ENCODE results near the gene DCUN1D1. TPM values are rescaled to one million over a fixed set of nuclear protein-coding genes. Genes with fewer than 3 reads are reported as not detected.

The DCUN1D1 gene
- total RNA-seq, 3 donors from 2014 or later (not counting 1 experiment from before 2014, with no cell fraction given): 46.5 to 62.0 (median 51.7) TPM

DNA sequence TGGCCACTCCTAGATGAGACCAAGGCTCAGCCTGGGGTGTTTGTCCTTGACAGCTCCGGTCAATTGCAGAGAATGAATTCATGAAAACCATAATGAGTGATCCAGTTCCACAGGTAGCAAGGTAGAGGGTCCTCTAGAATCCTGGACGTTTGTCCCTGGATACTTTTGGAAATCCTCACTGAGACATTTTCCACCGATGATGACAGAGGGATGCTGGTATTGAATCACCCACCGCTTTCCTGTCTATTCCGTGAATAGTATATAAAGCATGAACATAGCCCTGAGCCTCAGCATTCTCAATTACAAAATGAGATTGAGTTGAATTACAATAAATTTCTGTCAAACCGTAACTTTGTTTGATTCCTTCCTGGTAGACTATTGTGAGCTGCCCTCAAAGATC lies 5.7 kb upstream of the DCUN1D1 start:
- intact Hi-C loops (cut with micrococcal nuclease): no loop called here
- TF ChIP-seq, protein P1, sequence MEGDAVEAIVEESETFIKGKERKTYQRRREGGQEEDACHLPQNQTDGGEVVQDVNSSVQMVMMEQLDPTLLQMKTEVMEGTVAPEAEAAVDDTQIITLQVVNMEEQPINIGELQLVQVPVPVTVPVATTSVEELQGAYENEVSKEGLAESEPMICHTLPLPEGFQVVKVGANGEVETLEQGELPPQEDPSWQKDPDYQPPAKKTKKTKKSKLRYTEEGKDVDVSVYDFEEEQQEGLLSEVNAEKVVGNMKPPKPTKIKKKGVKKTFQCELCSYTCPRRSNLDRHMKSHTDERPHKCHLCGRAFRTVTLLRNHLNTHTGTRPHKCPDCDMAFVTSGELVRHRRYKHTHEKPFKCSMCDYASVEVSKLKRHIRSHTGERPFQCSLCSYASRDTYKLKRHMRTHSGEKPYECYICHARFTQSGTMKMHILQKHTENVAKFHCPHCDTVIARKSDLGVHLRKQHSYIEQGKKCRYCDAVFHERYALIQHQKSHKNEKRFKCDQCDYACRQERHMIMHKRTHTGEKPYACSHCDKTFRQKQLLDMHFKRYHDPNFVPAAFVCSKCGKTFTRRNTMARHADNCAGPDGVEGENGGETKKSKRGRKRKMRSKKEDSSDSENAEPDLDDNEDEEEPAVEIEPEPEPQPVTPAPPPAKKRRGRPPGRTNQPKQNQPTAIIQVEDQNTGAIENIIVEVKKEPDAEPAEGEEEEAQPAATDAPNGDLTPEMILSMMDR (IDR thresholded peaks at IDR 0.05): no peak

DNA sequence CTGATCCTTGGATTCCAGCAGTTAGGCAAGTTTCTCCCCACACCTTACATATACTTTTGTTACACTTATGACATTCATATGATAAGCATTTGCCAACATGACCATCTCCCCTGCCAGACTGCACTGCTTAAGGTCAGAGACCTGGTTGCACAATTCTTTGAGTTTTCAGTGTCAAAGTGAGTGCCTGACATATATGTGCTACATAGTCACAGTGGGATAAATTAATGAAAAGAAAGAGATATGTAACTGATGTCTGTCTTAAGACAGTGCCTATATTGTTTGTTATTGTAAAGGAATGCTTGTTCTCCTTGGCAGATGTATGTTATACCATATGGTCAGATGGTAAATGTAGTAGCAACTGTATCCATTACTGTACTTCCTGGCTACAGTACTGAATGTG lies 3.5 kb upstream of the DCUN1D1 start:
- Mint-ChIP-seq H3K27ac (no peak overlapping the region), H3K4me3 (no peak overlapping the region), H3K9me3 (no peaks in the 10 kb centered on the region), H3K4me1 (peaks cover 14 to 17% of the 10 kb centered on the region in 2 donors), H3K27me3 (ENCODE audit: low read depth in 2 of 2) (no peaks in the 10 kb centered on the region), H3K36me3 (no peaks in the 10 kb centered on the region)
- Histone ChIP-seq H3K9me3 (ENCODE audit: control insufficient read depth, insufficient read depth, low read length) (no peaks in the 10 kb centered on the region), H3K27me3 (ENCODE audit: control insufficient read depth, insufficient read depth, low read length) (no peaks in the 10 kb centered on the region), H3K4me1 (ENCODE audit: control insufficient read depth, insufficient read depth, low read length) (peaks cover 15% of the 10 kb centered on the region), H3K36me3 (ENCODE audit: control insufficient read depth, insufficient read depth, low read length) (no peaks in the 10 kb centered on the region), H3K4me3 (ENCODE audit: low read length) (no peak overlapping the region), H3K27ac (ENCODE audit: low read length) (no peak overlapping the region)
- ATAC-seq: no peak
- TF ChIP-seq, protein P1 (IDR thresholded peaks at IDR 0.05): no peak
- DNase-seq: no peak
- intact Hi-C loops (cut with micrococcal nuclease): no loop called here

More for the DNA sequence above, 5.7 kb upstream of the DCUN1D1 start:
- Histone ChIP-seq H3K36me3 (ENCODE audit: control insufficient read depth, insufficient read depth, low read length) (no peaks in the 10 kb centered on the region), H3K4me3 (ENCODE audit: low read length) (no peak overlapping the region), H3K9me3 (ENCODE audit: control insufficient read depth, insufficient read depth, low read length) (no peaks in the 10 kb centered on the region), H3K27me3 (ENCODE audit: control insufficient read depth, insufficient read depth, low read length) (no peaks in the 10 kb centered on the region), H3K27ac (ENCODE audit: low read length) (no peak overlapping the region), H3K4me1 (ENCODE audit: control insufficient read depth, insufficient read depth, low read length) (peaks cover 4% of the 10 kb centered on the region)
- ATAC-seq (no peak), DNase-seq (no peak)
- H3K36me3 Mint-ChIP-seq: no peaks in the 10 kb centered on the region
- peaks cover 3 to 6% of the 10 kb centered on the region in 2 donors for H3K4me1 Mint-ChIP-seq
- no peaks in the 10 kb centered on the region for H3K9me3 Mint-ChIP-seq
- 92% methylated on average over 6 of the region's 6 CpGs for WGBS (ENCODE audit: insufficient coverage)
- no peaks in the 10 kb centered on the region for H3K27me3 Mint-ChIP-seq (ENCODE audit: low read depth in 2 of 2)
- no peak overlapping the region for H3K4me3 Mint-ChIP-seq
- no peak overlapping the region for H3K27ac Mint-ChIP-seq

DNA sequence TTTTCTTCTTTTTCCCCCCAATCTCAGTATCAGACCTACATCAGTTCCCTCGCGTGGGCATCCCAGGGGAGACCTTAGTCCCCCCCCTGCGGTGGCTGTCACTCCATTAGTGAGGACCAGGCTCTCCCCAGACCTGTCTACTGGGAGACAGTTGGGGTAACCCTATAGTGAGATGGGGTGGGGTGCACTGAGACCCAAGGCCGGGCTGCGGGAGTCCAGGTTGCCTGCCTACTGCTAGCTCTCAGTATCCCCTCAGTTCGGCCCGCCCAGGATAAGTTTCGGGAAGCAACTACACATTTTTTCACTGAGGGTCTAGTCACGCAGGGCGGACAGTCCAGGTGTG lies 671 bp upstream of the DCUN1D1 start:
- H3K27me3 Mint-ChIP-seq (ENCODE audit: low read depth in 2 of 2): no peaks in the 10 kb centered on the region
- Histone ChIP-seq H3K9me3 (ENCODE audit: control insufficient read depth, insufficient read depth, low read length) (no peaks in the 10 kb centered on the region), H3K27me3 (ENCODE audit: control insufficient read depth, insufficient read depth, low read length) (no peaks in the 10 kb centered on the region), H3K4me1 (ENCODE audit: control insufficient read depth, insufficient read depth, low read length) (peaks cover 21% of the 10 kb centered on the region), H3K27ac (ENCODE audit: low read length) (peak overlapping the region; percentile 82), H3K4me3 (ENCODE audit: low read length) (peak overlapping the region; percentile 76), H3K36me3 (ENCODE audit: control insufficient read depth, insufficient read depth, low read length) (no peaks in the 10 kb centered on the region)
- ATAC-seq (peak in 1 of 3 donors; percentile 1), DNase-seq (no peak)
- WGBS (ENCODE audit: insufficient coverage): 69% methylated on average over 10 of the region's 10 CpGs
- TF ChIP-seq, protein P1 (IDR thresholded peaks at IDR 0.05): no peak
- H3K4me3 Mint-ChIP-seq: peak overlapping the region; percentile 87
- H3K9me3 Mint-ChIP-seq: no peaks in the 10 kb centered on the region
- H3K27ac Mint-ChIP-seq: no peak overlapping the region
- H3K4me1 Mint-ChIP-seq: peaks cover 19 to 31% of the 10 kb centered on the region in 2 donors
- intact Hi-C loops (cut with micrococcal nuclease): no loop called here
- no peaks in the 10 kb centered on the region for H3K36me3 Mint-ChIP-seq

DNA sequence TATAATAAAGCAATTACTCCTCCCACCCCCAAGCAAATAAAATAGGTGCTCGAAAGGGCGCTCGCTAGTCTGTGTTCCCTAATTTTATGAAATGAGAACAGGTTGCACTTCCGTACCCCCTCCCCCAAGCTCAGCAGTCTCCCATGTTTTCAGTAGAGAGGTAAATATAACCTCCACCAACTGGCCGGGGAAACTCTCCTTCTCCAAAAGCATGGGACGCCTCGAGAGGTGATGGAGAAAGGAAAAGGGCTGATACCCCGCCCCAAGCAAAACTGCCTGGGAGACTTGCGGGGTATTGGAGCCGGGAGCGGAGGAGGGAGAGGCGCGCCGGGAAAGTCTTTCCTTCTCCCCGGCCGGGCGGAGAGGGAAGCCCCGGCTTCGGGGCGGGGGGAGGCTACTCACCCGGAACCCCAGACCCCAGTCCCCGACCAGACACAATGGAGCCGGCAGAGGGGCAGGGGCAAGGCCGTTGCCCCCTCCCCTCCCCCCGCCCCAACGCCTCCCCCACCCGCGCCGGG lies 605 bp downstream of the DCUN1D1 start:
- 0% methylated on average over 15 of the region's 29 CpGs for WGBS (ENCODE audit: insufficient coverage)
- DNase-seq (peak in 1 of 2 donors; percentile 54), ATAC-seq (peak in 1 of 3 donors; percentile 3)
- H3K9me3 ChIP-seq (ENCODE audit: control insufficient read depth, insufficient read depth, low read length): no peaks in the 10 kb centered on the region
- Mint-ChIP-seq H3K9me3 (no peaks in the 10 kb centered on the region), H3K4me3 (peak overlapping the region; percentile 95), H3K4me1 (peaks cover 19 to 39% of the 10 kb centered on the region in 2 donors), H3K27ac (peak overlapping the region in 1 of 2 donors; percentile 86), H3K36me3 (no peaks in the 10 kb centered on the region), H3K27me3 (ENCODE audit: low read depth in 2 of 2) (no peaks in the 10 kb centered on the region)
- no peaks in the 10 kb centered on the region for H3K27me3 ChIP-seq (ENCODE audit: control insufficient read depth, insufficient read depth, low read length)
- intact Hi-C loops (cut with micrococcal nuclease): no loop called here
- H3K4me1 ChIP-seq (ENCODE audit: control insufficient read depth, insufficient read depth, low read length): peaks cover 21% of the 10 kb centered on the region
- H3K27ac ChIP-seq (ENCODE audit: low read length): peak overlapping the region; percentile 42
- H3K36me3 ChIP-seq (ENCODE audit: control insufficient read depth, insufficient read depth, low read length): no peaks in the 10 kb centered on the region
- TF ChIP-seq, protein P1 (IDR thresholded peaks at IDR 0.05): no peak
- peak overlapping the region; percentile 94 for H3K4me3 ChIP-seq (ENCODE audit: low read length)

All from natural killer cell (primary cell).